Epidermal melanocyte (primary cell): Measurements from ENCODE around the gene FNDC10.
"Not testable (repeated sequence)": the region's sequence is repeated elsewhere in the genome, so short reads cannot be mapped to it uniquely, and the experiment has no call there.

Experiments used
- DNase-seq: peaks from one replicate; pipeline ENCODE4 v3.0.0; 2011; ENCODE audit warnings: low spot score; ENCODE audit not compliant: insufficient read length

FNDC10 gene

GRCh38 chr1:1599030-1599934 lies 653 bp downstream of the FNDC10 start:
- peak; percentile 70 for DNase-seq

GRCh38 chr1:1598720-1599029 lies 1.3 kb downstream of the FNDC10 start:
- DNase-seq: peak; percentile 12

- DNase-seq: peak; percentile 18
Measured at GRCh38 chr1:1598051-1598719, 1.8 kb downstream of the FNDC10 start.

- peak; percentile 23 for DNase-seq
Measured at GRCh38 chr1:1597275-1597930, 2.5 kb downstream of the FNDC10 start.

GRCh38 chr1:1596493-1597274 lies 3.3 kb downstream of the FNDC10 start:
- peak; percentile 13 for DNase-seq

- not testable (repeated sequence) for DNase-seq
Measured at GRCh38 chr1:1595341-1595740, 4.6 kb downstream of the FNDC10 start.

- DNase-seq: peak; percentile 11
Measured at GRCh38 chr1:1594602-1595260, 5.2 kb downstream of the FNDC10 start.

GRCh38 chr1:1593834-1594601 lies 5.9 kb downstream of the FNDC10 start:
- DNase-seq: peak; percentile 12

GRCh38 chr1:1591452-1591851 lies 8.5 kb downstream of the FNDC10 start:
- DNase-seq: peak; percentile 10

- DNase-seq: no peak
Measured at GRCh38 chr1:1583347-1584010, 16.5 kb downstream of the FNDC10 start.

GRCh38 chr1:1582585-1583346 lies 17.2 kb downstream of the FNDC10 start:
- DNase-seq: no peak

GRCh38 chr1:1578371-1578940 lies 21.5 kb downstream of the FNDC10 start:
- DNase-seq: no peak

- no peak for DNase-seq
Measured at GRCh38 chr1:1577367-1578011, 22.4 kb downstream of the FNDC10 start.

- DNase-seq: peak; percentile 93
Measured at GRCh38 chr1:1574721-1575537, 25.0 kb downstream of the FNDC10 start, which contains the start of gene SSU72. SSU72 (minus strand) TSS chr1:1574863; CDS start chr1:1574557, 306 bp downstream.

GRCh38 chr1:1573843-1574720 lies 25.9 kb downstream of the FNDC10 start:
- DNase-seq: no peak

GRCh38 chr1:1569341-1569740 lies 30.6 kb downstream of the FNDC10 start:
- DNase-seq: no peak
